ENCODE measurements around the gene WDR89. TPM values are rescaled to one million over a fixed set of nuclear protein-coding genes. Genes with fewer than 3 reads are reported as not detected.

Gene WDR89
- total RNA-seq, 1 experiment from 2014 or later = 4.3 TPM

- peak; percentile 62 for DNase-seq (ENCODE audit: low read depth)
- in situ Hi-C loops (cut with HindIII; ENCODE audit: low pct_unique_long_range_greater_than_20kb, low sequenced_read_pairs) = no loop called here
These were observed 93.8 kb downstream of the WDR89 start for GRCh38 chr14:63547798-63548335.

Other genes with a start within 250 kb of the WDR89 start
- gene PPP2R5E, start 98.5 kb downstream of the WDR89 start, total RNA-seq (2014; rRNA removed; shearing (Covaris generic); ENCODE audit: low replicate concordance) = 5.8 and 8.6 TPM in 2 replicates
- gene SGPP1, start 86.2 kb upstream of the WDR89 start, total RNA-seq (2014; rRNA removed; shearing (Covaris generic); ENCODE audit: low replicate concordance) = 10.9 and 13.3 TPM in 2 replicates
- 10.6 and 13.7 TPM in 2 replicates for gene SYNE2, start 211.1 kb upstream of the WDR89 start, total RNA-seq (2014; rRNA removed; shearing (Covaris generic); ENCODE audit: low replicate concordance)

All from Caki2 (cell line).